GM18498 (cell line): ENCODE measurements around the gene CSH2.

Source experiments
- ATAC-seq: cut with Tn5 transposase; IDR thresholded peaks from one replicate; pipeline ENCODE4 v1.9.1; 2021; ENCODE audit warnings: mild to moderate bottlenecking, moderate library complexity; ENCODE audit not compliant: unreplicated experiment

The CSH2 gene

GRCh38 chr17:63837480-63837879 lies 36.0 kb downstream of the CSH2 start:
- ATAC-seq, result no peak

DNA sequence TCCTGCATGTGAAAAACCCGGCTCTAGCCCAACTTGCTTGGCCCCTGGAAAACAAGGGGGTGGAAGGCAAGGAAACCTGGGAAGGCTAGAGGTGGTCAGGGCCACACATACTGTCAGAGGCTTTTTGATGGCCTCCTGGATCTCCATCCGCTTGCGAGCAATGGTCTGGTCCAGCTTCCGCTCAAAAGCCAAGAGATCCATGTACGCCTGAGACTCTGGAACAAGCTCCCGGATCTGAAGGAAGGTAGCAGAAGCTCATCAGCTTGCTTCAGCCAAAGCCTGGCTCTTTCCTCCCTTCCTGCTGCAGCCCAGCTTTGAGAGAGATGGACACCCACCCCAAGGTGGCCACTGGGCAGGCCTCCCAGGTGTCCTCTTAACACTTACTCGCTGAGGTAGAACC lies 36.7 kb downstream of the CSH2 start:
- ATAC-seq, result no peak

DNA sequence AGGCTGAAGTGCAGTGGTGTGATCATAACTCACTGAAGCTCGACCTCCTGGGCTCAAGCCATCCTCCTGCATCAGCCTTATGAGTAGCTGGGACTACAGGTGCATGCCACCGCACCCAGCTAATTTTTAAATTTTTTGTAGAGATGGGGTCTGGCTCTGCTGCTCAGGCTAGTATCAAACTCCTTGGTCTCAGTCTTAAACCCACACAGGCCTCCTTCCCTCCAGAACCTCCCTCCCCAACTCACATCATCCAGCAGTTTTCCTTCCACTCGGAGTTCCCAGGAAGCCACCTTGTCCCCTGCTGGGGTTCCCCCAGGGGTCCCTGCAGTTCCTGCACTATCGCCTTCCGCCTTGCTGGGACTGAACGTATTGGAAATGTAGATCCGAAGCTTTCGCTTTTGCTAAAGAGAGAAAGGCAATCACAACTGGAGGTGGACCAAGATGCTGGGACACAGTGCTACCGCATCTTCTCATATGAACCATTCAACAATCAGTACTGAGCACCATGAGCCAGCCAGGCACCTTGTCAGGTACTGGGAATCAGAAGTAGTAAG lies 38.2 kb downstream of the CSH2 start:
- no peak for ATAC-seq

DNA sequence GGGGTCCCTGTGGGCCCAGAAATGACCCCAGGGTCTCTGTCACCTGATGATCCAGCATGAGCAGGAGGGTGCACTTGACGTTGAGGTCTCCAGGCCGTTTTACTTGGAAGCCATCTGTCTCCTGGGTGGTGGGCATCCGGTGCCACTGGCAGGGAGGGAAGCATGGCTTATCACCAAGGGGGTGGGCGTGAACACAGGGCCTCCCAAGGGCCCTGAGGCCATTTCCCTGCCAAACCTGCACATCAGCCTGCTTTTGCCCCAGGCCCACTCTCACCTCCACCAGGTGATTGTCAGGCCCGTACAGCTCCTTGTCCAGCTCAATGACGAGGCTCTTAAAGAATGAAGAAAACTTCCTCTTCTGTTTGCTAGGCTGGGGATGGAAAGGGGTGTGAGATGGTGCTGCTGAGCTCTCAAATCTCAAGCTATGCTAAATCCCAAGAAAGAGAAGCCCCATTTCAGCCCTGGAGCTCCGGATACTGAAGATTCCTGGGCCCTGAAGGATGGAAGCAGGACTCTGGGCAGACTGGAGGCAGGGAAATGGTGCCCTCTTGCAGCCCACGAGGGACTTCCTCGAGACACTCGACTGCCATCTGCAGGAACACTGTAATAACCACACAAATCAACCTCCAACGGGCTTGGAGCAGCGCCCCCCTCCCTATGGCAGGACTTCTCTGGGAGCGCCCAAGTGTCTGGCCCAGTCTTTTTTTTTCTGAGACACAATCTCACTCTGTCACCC lies 38.9 kb downstream of the CSH2 start:
- peak; percentile 70 for ATAC-seq

DNA sequence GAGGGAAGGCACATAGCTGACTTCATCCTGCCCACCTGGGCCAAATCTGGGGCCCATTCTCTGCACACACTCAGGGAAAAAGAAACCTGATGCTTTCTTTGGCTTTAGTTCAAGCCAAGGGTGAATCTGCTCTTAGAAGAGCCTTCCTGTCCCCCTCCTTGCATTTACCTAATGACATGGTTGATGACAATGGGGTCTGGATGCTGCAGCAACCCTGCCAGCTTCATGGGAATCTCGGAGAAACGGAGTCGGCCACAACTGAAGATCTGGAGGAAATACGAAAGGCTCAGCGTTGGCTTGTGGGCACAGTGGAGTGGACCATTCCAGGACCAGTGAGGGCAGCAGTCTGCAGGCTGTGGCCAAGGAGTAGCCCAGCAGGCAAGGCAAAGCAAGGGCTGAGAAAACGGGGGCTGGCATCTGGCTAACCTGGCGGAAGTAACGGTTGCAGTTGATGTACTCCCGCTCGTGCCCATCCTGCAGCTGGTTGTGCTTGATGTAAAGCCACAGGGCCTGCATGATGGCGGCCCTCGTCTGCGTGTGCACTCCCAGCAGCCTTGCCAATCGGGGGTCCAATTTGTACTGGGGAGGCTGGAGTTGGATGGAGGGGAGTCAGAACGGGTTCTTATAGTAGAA lies 39.6 kb downstream of the CSH2 start:
- no peak for ATAC-seq

DNA sequence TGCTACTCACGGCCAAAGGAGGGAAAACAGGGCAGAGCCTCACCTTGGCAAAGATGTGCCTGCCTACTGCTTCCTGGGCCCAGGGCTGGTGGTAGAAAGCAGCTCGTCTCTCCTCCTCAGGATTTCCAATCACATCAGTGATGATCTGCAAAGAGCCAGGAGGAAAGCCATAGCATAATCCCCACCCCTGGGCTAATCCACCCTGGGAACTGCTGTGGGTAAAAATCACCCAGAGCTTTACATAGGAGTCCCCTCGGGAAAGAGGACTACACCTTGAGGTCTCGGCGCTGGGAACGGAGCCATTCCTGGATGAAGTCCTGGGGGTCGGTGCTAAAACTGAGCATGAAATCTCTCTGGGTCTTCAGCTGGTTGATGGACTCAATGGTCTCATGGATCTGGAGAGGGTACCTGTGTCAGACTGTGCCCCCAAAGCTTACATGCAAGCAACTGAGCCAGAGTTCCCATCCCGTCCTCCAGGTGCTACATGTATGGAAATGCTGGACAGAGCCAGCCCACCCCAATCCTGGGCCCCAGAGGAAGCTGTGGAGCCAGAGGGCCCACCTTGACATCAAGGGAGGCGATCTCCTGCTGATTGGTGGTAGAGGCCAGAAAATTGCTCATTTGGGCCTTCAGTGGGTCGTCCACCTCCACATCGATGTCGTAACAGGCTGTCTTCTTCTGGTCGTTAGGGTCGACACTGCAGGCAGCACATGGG lies 40.3 kb downstream of the CSH2 start:
- no peak for ATAC-seq

DNA sequence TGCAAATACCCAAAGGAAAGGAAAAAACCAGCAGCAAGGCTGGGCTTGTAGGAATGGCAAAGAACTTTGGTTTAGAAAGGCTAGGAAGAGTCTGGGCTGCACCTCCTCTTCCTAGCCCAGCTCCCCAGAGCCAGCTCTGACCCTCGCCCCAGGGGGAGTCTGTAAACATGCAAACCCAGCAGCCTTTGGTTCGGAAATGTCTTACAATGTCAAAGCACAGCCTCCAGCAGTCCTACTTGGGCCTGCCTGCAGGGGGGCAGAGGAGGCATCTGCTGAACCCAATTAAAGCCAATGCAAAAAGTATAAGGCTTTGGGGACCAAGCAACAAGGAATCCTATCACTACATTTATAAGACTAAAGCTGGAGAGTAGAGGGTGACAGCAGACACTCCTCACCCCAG lies 41.0 kb downstream of the CSH2 start:
- ATAC-seq, result no peak

GRCh38 chr17:63832014-63832413 lies 41.5 kb downstream of the CSH2 start:
- ATAC-seq, result no peak

DNA sequence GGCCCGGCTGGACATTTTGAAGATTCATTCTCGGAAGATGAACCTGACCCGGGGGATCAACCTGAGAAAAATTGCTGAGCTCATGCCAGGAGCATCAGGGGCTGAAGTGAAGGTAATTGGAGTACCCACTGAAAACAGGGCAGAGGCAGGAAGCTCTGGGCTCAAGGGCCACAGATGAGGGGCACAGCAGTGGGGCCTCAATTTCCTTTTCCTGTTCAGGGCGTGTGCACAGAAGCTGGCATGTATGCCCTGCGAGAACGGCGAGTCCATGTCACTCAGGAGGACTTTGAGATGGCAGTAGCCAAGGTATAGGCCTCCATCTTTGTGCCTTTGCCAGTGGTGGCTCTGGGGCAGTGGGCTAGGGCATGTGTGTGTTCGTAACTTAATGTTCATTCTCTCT lies 42.0 kb downstream of the CSH2 start:
- ATAC-seq, result no peak

GRCh38 chr17:63830904-63831491 lies 42.5 kb downstream of the CSH2 start:
- ATAC-seq, result no peak

DNA sequence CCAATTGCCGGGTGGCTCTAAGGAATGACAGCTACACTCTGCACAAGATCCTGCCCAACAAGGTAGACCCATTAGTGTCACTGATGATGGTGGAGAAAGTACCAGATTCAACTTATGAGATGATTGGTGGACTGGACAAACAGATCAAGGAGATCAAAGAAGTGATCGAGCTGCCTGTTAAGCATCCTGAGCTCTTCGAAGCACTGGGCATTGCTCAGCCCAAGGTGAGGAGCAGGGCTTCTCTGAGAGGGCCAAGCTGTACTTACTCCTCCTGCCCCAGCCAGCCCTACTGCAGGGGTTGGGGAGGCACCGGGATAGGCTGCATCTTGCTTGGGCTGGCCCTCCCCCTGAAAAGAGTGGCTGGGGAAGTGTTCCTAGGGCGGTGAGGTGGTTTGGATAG lies 43.2 kb downstream of the CSH2 start:
- ATAC-seq, result no peak

DNA sequence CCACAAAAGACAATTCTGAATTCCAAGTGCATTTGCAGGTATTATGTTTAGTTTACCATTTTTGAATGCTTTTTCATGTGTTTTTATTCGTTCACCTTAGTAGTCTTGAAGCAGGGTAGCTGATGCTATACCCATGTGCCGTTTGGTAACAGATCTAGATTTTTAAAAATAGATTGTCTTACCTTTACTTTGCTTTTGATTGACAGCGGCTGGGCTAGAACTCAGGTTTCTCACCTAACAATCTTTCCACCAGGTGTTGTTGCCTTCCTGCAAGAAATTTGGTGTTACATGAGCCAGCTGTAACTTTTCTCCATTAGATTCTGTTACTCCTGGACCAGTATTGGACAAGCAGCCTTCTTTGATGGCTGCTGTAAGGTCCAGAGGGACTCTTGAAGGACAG lies 44.5 kb downstream of the CSH2 start:
- ATAC-seq, result no peak

DNA sequence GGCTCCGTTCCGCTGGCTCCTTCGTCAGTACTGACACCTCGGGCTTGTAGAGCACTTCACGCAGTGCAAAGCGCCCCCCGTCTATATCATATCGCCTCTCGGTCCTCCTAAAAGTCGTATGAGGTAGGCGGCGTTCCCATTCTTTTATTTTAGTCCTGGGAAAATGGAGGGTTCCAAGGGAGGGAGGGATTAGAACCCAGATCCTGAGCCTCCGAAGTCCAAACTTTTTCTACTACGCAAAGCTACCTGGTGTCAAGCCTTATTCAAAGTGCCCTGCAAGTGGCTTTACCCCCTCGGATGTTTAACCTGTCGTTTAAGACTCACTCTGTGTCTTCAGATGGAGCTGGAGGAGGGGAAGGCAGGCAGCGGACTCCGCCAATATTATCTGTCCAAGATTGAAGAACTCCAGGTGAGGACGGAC lies 45.7 kb downstream of the CSH2 start:
- ATAC-seq, result no peak

DNA sequence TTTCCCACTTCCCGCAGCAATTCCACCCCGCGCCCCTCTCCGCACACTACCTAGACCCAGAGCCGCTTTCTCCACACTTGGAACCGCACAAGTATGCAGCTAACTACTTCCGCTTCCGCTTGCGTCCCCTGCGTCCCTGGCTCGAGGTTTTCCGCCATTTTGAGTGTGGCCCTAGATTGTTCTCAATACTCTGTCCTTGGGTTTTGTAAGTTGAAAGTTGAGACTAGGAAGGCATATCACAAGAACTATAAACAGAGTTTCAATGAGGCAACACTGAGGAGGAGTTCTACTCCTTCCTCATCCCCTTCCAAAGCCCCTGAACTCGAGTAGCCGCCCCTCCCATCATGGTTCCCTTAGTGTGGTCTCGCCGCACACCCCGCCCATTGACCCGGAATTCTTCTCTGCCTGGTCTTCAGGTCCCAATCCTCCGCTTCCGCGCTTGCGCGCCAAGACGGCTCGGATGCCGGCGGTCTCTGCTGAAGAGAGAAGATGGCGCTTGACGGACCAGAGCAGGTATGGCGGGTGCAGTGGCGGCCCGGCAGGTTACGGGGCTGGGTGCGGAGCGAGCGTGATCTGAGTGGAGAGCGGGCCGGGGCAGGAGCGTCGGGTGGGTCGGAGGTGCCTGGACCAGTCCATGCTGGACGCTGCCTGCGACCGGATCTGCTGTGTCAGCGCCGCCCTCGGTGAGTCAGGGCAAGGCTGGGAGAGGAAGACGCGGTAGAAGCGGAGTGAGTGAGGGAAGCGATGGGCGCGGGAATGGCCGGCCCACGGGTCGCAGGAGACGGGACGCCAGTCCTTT lies 46.3 kb downstream of the CSH2 start, which contains the start of the genes FTSJ3 and PSMC5:
FTSJ3 (minus strand) TSS at position 662 of the 799 bp plus-strand sequence. CDS start 761 bp downstream, outside the sequence.
PSMC5 (plus strand) TSS at position 430 of the 799 bp plus-strand sequence; CDS start at position 490, 60 bp downstream.
- peak; percentile 88 for ATAC-seq

DNA sequence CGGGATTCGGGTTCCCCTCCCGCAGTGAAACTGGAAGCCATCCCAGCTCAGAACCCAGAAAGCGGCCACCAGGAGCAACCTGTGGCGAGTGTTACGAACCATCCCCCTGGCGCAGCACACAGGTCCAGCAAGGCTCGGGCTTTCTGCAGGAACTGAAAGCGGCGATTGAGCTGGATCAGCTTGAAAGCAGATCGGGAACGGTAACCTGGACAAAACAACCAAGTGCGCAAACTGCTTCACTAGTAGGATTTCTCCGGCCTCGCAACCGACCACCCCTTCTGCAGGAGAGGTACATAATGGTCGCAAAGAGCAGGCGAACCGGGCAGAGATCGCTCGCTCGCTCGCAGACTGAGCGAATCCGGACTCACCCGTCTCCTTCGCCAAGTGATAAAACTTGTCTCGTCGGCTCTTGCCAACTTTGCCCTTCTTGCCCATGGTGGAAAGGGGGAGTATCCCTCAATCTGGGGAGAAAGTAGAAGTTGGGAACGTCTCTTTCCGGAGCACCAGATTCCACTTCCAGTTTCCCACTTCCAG lies 46.9 kb downstream of the CSH2 start:
- ATAC-seq, result peak; percentile 2

DNA sequence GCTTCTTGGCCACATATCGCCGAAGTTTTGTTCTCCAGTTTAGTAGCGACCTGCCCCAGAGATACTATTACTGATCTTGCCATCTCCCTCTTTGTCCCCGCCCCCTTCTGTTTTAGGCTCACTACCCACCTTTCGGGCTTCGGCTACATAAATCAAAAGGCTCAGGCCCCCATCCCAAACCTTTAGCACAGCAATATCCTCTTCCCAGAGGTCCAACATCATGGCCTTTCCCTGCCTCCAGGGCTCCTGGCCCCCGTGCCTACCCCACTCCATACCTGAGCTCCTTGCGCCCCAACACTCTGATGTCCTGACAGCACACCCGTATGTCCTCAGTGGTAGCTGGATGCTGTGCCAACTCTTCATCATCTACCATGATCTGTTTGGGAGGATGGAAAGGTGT lies 49.1 kb downstream of the CSH2 start:
- ATAC-seq, result no peak

DNA sequence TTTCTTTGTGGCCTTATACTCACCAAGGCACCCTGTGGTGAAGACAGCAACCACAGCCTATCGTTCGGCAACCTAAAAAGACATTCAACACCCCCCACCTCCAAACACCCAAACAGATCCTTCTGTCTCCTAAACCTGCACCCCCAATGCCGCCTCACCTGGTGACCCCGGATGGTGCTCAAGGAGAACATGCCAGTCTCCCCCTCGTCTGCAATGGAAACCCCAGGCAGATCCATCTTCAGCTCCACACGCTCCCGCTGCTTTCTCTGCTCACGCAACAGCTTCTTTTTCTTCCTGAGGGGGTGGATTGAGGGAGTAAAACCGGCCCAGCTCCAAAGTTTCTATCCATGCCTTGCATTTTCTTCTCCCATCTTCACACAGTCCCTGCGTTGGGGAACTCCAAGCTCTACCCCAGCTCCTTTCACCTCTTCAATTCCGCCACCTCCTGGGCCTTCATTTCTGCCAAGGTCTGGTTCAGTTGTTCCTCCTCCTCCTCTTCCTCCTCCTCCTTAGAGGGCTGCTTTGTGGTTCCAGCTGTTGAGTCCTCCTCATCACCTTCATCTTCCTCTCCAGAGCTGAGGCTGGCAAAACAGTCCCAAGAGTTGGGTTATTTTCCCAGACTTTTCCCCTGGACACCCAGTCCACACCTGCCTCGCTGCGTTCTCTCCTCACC lies 49.7 kb downstream of the CSH2 start:
- ATAC-seq, result no peak

DNA sequence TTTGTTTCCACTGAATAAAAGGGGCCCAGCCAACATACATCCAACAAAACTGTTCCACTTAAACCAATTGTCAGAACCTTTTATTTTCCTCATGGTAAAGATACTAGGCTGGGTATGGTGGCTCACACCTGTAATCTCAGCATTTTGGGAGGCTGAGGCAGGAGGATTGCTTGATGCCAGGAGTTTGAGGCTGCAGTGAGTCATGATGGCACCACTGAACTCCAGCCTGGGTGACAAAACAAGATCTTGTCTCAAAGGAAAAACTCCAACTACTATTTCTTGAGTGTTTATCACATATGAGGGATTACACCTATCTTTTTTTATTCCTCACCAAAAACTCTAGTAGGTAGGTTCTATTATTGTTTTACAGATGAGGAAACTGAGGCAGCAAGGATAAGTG lies 50.9 kb downstream of the CSH2 start:
- ATAC-seq, result no peak
